GM19324 (cell line): ENCODE results near the gene OR51V1.
A peak's percentile ranks its signal among the peaks of the same experiment; 100 is the strongest.

Source experiments
- ATAC-seq: cut with Tn5 transposase; IDR thresholded peaks from one replicate; pipeline ENCODE4 v1.9.1; 2021; ENCODE audit warnings: mild to moderate bottlenecking, moderate library complexity; ENCODE audit not compliant: unreplicated experiment, low FRiP score

The OR51V1 gene

DNA sequence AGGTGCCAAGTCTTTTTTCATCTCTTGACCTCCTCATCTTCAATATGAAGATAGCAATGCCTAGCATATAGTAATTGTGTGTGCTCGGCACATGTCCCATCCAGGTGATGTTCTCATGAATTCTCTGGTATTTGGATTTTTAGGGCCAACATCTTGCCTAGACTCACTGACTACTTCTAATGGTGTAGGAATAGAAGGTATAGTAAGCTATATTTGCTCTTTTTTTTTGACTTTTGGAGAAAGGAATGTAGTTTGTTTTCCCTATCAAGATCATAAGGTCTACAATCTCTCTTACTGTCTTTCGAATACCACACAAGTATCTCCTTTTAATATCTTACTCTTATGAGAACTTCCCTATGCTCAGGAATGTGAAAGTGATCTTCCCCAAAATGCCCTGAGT, 30.6 kb upstream of the OR51V1 start:
- ATAC-seq: no peak

DNA sequence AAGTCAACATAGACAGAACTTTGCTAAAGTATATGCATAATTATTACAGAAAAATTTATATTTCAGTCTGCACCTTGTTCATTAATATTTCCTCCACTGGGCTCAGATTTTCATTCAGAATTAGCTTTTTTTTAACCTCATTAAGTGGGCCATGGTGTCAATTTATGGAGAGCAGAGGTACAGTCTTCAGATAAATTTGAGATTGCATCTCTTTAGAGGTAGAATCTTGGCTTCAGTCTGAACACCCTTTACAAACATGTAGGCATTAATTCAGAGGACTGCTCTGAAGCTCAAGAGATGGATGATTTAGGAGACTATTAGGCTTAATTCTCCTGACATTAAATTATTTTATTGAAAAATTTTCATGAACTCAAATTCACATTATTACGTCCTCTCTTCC, 29.8 kb upstream of the OR51V1 start:
- no peak for ATAC-seq

DNA sequence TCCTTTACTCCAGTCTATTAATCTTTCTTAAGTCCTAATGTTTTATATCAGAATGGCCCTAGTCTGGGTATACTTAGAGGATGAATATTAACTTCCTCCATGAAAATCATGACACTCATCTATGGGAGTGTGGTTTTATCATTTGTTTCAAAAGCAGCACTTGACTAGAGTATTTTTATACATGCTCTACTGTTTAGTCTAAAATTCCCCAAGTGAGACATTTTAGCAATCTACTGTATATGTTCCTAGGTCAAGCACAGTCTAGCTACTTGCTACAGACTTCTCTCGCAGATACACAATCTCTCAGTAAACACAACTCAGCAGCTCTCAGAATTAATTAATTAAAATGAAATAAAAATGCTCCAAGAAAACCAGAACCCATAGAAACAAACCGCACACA, 29.3 kb upstream of the OR51V1 start:
- no peak for ATAC-seq

DNA sequence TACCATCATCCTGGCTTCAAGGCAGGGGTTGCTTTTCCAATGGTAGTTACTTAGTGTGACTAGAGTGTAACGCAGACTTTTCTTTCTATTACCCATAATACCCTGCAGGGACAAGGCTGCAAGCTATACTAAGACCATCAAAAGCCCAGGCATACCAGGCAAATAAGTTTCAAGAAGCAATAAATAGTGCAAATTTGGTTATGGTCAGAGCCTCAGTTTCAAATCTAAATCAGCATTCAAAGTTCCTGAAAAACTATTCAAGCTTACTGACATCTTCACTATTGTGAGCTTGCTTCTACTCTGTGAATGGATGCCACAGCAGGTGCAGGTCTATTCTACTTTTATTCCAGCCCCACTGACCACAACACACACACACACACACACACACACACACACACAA, 28.9 kb upstream of the OR51V1 start:
- peak; percentile 77 for ATAC-seq

DNA sequence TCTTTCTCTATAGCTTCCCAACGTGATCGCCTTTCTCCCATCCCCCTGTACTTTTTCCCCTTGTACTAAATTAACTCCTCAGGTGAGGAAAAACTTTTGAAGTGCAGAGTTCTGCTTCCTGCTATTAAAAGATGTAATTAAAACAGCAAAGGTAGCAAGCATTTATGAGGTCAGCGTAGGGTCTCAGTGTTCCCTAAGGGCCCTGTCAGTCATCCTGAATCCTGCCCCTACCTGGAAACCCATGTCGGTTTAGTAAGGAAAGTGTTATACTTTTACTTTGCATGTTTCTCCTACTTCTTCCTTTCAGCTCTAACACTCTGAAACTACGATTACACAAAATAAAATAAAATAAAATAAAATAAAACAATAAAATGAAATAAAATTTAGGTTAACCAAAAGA, 27.6 kb upstream of the OR51V1 start:
- no peak for ATAC-seq

DNA sequence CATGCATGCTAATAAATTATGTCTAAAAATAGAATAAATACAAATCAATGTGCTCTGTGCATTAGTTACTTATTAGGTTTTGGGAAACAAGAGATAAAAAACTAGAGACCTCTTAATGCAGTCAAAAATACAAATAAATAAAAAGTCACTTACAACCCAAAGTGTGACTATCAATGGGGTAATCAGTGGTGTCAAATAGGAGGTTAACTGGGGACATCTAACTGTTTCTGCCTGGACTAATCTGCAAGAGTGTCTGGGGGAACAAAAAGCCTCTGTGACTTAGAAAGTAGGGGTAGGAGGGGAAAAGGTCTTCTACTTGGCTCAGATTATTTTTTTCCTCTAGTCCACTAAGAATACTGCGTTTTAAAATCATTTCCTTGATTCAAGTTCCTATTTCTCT, 27.2 kb upstream of the OR51V1 start:
- no peak for ATAC-seq

DNA sequence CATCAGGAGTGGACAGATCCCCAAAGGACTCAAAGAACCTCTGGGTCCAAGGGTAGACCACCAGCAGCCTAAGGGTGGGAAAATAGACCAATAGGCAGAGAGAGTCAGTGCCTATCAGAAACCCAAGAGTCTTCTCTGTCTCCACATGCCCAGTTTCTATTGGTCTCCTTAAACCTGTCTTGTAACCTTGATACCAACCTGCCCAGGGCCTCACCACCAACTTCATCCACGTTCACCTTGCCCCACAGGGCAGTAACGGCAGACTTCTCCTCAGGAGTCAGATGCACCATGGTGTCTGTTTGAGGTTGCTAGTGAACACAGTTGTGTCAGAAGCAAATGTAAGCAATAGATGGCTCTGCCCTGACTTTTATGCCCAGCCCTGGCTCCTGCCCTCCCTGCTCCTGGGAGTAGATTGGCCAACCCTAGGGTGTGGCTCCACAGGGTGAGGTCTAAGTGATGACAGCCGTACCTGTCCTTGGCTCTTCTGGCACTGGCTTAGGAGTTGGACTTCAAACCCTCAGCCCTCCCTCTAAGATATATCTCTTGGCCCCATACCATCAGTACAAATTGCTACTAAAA, 26.3 kb upstream of the OR51V1 start, which contains the start of gene HBB:
Gene HBB (minus strand): TSS at position 340 of the 579 bp plus-strand sequence. CDS start 50 bp downstream, at position 290.
- no peak for ATAC-seq

DNA sequence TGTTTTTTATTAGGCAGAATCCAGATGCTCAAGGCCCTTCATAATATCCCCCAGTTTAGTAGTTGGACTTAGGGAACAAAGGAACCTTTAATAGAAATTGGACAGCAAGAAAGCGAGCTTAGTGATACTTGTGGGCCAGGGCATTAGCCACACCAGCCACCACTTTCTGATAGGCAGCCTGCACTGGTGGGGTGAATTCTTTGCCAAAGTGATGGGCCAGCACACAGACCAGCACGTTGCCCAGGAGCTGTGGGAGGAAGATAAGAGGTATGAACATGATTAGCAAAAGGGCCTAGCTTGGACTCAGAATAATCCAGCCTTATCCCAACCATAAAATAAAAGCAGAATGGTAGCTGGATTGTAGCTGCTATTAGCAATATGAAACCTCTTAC, 25.0 kb upstream of the OR51V1 start:
- ATAC-seq: no peak

DNA sequence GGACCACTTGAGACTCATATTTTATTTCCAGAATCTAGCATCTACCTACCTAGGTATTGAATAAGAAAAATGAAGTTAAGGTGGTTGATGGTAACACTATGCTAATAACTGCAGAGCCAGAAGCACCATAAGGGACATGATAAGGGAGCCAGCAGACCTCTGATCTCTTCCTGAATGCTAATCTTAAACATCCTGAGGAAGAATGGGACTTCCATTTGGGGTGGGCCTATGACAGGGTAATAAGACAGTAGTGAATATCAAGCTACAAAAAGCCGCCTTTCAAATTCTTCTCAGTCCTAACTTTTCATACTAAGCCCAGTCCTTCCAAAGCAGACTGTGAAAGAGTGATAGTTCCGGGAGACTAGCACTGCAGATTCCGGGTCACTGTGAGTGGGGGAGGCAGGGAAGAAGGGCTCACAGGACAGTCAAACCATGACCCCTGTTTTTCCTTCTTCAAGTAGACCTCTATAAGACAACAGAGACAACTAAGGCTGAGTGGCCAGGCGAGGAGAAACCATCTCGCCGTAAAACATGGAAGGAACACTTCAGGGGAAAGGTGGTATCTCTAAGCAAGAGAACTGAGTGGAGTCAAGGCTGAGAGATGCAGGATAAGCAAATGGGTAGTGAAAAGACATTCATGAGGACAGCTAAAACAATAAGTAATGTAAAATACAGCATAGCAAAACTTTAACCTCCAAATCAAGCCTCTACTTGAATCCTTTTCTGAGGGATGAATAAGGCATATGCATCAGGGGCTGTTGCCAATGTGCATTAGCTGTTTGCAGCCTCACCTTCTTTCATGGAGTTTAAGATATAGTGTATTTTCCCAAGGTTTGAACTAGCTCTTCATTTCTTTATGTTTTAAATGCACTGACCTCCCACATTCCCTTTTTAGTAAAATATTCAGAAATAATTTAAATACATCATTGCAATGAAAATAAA, 24.3 kb upstream of the OR51V1 start:
- no peak for ATAC-seq

DNA sequence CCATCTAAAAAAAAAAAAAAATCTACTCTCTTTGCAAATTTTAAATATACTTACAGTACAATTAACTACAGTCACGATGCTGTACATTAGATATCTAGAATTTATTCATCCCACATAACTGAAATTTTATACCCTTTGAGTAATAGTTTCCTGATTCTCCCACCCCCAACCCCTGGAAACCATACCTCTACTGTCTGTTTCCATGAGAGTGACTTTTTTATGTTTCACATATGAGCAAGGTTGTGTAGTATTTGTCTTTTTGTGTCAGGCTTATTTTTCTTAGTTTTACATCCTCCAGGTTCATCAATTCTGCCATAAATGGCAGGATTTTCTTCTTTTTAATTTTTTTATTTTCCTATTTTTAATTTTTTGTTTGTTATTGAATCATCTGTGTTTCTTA, 23.2 kb upstream of the OR51V1 start:
- ATAC-seq: no peak

DNA sequence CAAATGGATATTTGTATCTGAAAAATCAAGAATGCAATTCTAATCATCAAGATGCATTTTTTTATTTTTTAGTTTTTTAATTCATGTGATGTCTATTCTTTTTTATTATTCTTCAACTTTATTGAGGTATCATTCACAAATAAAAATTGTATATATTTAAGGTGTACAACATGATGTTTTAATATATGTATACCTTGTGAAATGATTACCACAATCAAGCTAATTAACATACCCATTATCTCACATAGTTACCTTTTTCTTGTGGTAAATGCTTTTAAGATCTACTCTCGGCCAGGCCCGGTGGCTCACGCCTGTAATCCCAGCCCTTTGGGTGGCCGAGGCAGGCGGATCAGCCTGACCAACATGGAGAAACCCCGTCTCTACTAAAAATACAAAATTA, 22.7 kb upstream of the OR51V1 start:
- no peak for ATAC-seq

DNA sequence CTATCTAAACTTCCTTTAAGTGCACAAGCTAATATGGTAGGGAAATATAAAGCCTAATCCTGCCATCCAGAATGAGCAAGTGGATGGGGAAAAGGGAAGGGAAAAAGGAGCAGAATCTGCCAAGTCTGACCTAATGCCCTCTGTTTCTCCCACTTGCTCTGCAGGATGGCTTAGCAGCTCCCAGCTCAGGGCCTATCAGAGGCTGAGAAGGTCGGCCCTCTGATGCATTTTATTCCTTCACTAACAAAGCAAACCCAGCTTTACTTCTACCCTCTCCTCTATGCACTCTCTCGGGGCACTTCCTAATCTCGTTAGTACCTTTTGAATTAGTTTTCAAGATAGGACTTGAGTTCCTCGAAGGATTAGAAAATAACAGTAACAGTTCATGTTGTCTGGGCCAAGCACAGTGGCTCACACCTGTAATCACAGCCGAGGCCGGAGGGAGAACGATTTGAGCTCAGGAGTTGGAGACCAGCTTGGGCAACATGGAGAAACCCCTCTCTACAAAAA, 9.9 kb upstream of the OR51V1 start:
- ATAC-seq: no peak

DNA sequence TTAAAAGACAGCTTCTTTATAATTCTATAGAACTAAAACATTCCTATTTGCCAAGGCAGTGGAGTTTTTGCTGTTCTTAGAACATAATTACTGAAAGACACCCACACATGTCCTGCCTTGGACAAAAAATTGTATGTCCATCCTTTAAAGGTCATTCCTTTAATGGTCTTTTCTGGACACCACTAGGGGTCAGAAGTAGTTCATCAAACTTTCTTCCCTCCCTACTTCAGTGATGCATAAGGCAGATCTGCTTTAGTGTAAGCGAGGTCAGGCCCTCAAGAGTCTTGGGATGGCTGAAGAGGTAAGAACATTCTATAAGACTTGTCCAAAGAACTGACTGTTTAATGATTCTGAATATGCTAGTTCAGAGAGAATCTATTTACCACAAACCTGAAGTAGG, 4.3 kb upstream of the OR51V1 start:
- ATAC-seq: peak; percentile 74

DNA sequence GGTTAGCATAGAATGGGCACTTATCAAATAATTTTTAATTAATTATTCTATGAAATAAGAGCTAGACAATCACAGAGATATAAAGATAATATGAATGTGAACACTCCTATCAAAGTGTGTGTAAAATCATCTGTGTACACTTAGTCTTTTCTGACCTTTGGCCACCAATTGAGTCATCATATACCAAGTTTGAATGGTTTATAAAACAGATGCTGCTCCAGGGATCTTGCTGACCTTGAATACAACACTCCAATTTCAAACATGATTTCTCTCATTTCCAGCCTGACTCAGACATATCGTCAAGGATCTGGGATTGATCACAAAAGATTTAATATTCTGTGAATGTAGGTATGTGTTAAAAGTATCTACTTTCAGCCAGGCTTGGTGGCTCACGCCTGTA, 2.9 kb upstream of the OR51V1 start:
- no peak for ATAC-seq

DNA sequence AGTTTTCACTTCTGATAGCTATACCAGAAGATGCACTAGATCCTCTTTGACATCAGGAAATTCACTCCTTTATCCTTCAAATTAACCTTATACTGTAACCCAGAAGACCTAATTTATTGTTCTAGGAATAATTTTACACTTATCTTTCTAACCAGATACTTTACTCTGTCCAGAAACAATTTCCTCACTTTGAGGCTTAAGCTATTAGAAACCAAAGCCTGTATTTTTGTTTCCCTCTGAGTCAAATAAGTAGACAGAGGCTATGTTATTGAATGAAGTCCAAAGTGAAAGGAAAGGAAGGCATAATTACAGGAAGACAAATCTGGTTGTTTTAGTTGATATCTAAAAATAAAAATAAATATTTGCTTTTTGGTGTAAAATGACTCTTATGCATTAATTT, 2.2 kb downstream of the OR51V1 start:
- ATAC-seq: no peak

DNA sequence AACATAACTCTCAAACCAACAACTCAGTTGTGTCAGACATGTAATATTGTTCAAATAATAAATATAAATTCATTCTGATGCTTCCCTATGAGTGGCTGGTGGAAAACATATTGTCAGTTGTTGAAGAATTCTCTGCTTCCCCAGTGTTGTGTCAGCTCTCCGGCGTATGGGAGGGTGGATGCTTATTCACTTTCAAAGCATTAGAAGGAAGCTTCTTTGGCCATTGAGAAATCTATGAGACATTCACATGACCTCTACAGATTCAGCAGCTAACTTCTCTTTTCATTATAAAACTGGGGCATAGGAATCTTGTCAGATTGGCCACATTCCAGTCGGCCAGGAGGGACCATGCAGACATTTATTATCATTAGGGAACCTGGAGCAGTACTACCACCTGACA, 2.9 kb downstream of the OR51V1 start:
- ATAC-seq: no peak

DNA sequence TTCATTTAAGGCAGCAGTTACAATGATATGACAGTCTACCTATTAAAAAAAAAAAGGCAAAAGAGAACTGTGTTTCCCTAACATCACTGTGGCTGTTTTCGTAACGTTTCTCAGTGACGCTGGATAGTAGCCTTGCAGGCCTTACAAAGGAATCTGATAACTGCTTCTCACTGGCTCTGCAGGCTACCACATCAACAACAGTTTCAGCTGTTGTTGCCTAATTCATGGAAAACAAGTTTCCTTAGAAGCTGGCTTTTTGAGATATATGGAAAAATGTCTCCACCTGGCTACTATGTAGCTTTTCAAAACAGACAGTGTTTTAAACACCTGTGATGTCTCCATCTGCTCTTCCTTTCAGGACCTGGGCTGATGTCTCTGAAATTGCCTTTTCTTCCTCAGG, 3.8 kb downstream of the OR51V1 start:
- ATAC-seq: no peak

DNA sequence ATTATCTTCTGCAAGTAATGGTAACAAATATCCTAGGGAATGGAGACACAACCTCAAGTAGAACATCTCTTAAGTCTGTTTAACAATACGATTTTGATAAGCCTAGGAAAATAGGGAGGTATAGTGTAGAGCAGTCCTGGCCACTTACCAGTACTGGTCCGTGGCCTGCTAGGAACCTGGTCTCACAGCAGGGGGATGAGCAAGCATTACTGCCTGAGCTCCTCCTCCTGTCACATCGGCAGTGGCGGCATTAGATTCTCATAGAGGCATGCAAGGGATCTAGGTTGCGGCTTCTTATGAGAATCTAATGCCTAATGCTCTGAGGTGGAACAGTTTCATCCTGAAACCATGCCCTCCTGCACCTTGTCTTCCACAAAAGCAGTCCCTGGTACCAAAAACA, 4.4 kb downstream of the OR51V1 start:
- no peak for ATAC-seq

DNA sequence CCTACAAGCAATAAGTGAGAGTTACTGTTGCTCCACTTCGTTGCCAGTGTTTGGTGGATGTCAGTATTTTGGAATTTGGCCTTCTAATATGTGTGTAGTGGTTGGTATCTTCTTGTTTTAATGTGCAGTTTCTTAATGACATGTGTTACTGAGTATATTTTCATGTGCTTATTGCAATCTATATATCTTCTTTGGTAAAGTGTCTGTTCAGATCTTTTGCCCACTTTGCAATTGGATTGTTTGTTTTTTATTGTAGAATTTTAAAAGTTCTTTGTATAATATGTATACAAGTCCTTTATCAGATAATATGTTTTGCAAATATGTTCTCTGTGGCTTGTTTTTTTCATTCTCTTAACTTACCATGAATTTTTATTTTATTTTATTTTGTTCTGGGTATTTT, 7.7 kb downstream of the OR51V1 start:
- ATAC-seq: no peak

DNA sequence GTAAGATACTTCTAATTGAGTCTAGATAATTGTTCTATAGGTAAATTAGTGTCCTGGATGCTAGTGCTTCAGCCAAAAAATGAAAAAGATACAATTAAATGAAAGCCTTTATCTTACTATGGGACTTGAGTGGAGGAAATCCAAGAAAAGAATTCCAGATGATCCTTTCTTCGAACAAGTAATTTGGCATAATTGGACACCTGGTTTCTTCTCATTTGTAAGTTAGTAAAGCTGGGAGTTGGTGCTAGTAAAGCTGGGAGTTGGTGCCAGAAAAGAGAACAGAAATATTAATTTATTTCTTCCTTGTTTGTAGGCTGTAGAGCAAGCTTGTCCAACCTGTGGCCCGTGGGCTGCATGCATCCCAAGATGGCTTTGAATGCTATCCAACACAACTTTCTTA, 12.3 kb downstream of the OR51V1 start:
- ATAC-seq: no peak

DNA sequence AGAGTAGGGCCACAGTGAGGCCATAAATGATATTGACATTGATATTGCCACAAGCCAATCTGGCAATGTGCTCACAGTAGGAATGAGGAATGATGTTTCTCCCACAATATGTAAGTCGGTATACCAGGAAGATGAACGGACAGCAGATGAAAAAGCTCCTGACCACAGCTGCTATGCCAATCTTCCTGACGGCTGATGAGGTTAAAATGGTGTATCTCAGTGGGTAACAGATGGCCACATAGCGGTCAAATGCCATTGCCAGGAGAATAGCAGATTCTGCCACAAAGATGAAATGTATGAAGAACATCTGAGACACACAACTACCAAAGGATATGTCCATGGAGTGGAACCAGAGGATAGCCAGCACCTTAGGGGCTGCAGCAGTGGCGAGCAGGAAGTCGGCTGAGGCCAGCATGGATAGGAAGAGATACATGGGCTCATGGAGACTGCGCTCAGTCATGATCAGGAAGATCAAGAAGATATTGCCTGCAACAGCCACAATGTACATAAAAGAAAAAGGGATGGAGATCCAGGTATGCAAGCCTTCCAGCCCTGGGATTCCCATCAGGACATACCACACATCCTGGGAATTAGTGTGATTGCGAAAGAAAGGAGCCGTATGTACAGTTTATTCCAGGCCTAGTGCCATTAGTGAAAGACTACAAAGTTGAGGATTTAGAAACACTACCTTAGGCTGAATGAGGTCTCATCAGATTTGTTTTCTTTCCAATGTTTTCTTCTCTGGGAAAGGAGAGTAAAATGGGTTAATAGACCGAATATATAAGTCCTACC, 22.2 kb downstream of the OR51V1 start:
- no peak for ATAC-seq
